ENCODE data around the gene OPA1. TPM values are rescaled to one million over a fixed set of nuclear protein-coding genes. Genes with fewer than 3 reads are reported as not detected.

Gene OPA1
- total and polyA plus RNA-seq, 2 of the 8 experiments (the other 6 are each of a cell fraction or from before 2014, with no cell fraction given): 20.3 to 109 TPM

- Histone ChIP-seq H2BK15ac (ENCODE audit: low read length) (no peak overlapping the region), H2BK5ac (ENCODE audit: low read depth, low read length) (no peak overlapping the region), H3K9me3 (ENCODE audit: insufficient read depth in 2 of 2, low read depth in 1 of 2, low read length in 1 of 2) (no peaks in the 10 kb centered on the region), H3K36me3 (ENCODE audit: control insufficient read depth in 2 of 4, insufficient read depth in 4 of 4, low read length in 3 of 4) (peaks cover 6 to 35% (median 24%) of the 10 kb centered on the region in 4 experiments; a peak in 7 of 8 replicates), H3K23ac (ENCODE audit: insufficient read length) (no peak overlapping the region), H3K4ac (replicated peaks; ENCODE audit: insufficient read length, low read depth, low read length) (no peak overlapping the region), H3K14ac (ENCODE audit: insufficient read length) (no peak overlapping the region), H2AFZ (ENCODE audit: low read length) (no peak overlapping the region), H3K4me2 (ENCODE audit: insufficient read depth in 1 of 2, low read depth in 2 of 2, low read length in 2 of 2) (no peak overlapping the region), H4K20me1 (replicated peaks in 1 of 2; ENCODE audit: control insufficient read depth in 1 of 2, insufficient read depth in 2 of 2, low read length in 2 of 2) (no peaks in the 10 kb centered on the region), H3K23me2 (ENCODE audit: low read depth, low read length) (no peaks in the 10 kb centered on the region), H4K91ac (replicated peaks; ENCODE audit: insufficient read length, low read length) (no peak overlapping the region), H3K27me3 (replicated peaks in 1 of 4; ENCODE audit: control insufficient read depth in 3 of 4, extremely low read depth in 1 of 4, insufficient read depth in 3 of 4, low read length in 3 of 4) (no peaks in the 10 kb centered on the region), H3K9ac (replicated peaks in 1 of 4; ENCODE audit: extremely low read depth in 1 of 4, low read depth in 3 of 4, low read length in 3 of 4) (no peak overlapping the region), H3K27ac (ENCODE audit: low read depth, low read length) (no peak overlapping the region), H4K8ac (ENCODE audit: extremely low read depth, insufficient read depth, low read length) (no peak overlapping the region), H3K4me3 (ENCODE audit: extremely low read depth in 1 of 4, insufficient read depth in 2 of 4, low read depth in 3 of 4, low read length in 4 of 4) (no peak overlapping the region), H3K79me2 (ENCODE audit: control insufficient read depth in 1 of 2, insufficient read depth in 2 of 2, low read length in 2 of 2) (no peaks in the 10 kb centered on the region), H2BK20ac (ENCODE audit: low read length) (no peak overlapping the region), H3K56ac (replicated peaks; ENCODE audit: insufficient read length, low read depth, low read length) (no peak overlapping the region), H2BK12ac (ENCODE audit: low read depth, low read length) (no peak overlapping the region), H2AK5ac (ENCODE audit: low read depth, low read length) (no peak overlapping the region), H3K18ac (ENCODE audit: extremely low read depth, low read length) (no peak overlapping the region), H2BK120ac (replicated peaks; ENCODE audit: low read depth, low read length) (no peak overlapping the region), H4K5ac (ENCODE audit: insufficient read length, low read depth, low read length) (no peak overlapping the region), H3K4me1 (replicated peaks in 1 of 4; ENCODE audit: control insufficient read depth in 3 of 4, insufficient read depth in 4 of 4, low read length in 3 of 4) (no peaks in the 10 kb centered on the region), H3K79me1 (ENCODE audit: low read depth, low read length) (no peaks in the 10 kb centered on the region)
- DNase-seq (ENCODE audit: low read depth in 1 of 2, low spot score in 2 of 2) (no peak), FAIRE-seq (no peak)
- WGBS, 2 experiments (ENCODE audit: extremely low coverage in 1 of 2, insufficient coverage in 1 of 2, insufficient read length in 1 of 2, insufficient replicate concordance in 2 of 2, low coverage in 1 of 2, low lambda C conversion rate in 2 of 2, missing lambda C conversion rate in 1 of 2): 93% methylated on average over 3 of the region's 3 CpGs; no CpG with 5 or more reads in 1 of the 2 experiments
- CTCF ChIA-PET (ENCODE audit: partially characterized antibody): no interaction called here
- POLR2A ChIA-PET (ENCODE audit: partially characterized antibody): no interaction called here
- TF ChIP-seq BACH1 (IDR thresholded peaks at IDR 0.05; ENCODE audit: low read length): no peak
- no peak for TF ChIP-seq TAF7 (optimal IDR thresholded peaks at IDR 0.05; ENCODE audit: borderline replicate concordance, low read depth, low read length)
- no peak for TF ChIP-seq SP4 (IDR thresholded peaks at IDR 0.05; ENCODE audit: low read length)
Measured at GRCh38 chr3:193638833-193639232, 45.8 kb downstream of the OPA1 start.

Data from H1 (cell line).